Measurements from ENCODE around the gene CENPT.

GRCh38 chr16:67846063-67846319 lies 1.5 kb downstream of the CENPT start:
- TF ChIP-seq EZH2 (IDR thresholded peaks at IDR 0.05; ENCODE audit: borderline replicate concordance, insufficient read depth, low read depth, low read length, poor library complexity, severe bottlenecking) = no peak
- TF ChIP-seq, protein P1, sequence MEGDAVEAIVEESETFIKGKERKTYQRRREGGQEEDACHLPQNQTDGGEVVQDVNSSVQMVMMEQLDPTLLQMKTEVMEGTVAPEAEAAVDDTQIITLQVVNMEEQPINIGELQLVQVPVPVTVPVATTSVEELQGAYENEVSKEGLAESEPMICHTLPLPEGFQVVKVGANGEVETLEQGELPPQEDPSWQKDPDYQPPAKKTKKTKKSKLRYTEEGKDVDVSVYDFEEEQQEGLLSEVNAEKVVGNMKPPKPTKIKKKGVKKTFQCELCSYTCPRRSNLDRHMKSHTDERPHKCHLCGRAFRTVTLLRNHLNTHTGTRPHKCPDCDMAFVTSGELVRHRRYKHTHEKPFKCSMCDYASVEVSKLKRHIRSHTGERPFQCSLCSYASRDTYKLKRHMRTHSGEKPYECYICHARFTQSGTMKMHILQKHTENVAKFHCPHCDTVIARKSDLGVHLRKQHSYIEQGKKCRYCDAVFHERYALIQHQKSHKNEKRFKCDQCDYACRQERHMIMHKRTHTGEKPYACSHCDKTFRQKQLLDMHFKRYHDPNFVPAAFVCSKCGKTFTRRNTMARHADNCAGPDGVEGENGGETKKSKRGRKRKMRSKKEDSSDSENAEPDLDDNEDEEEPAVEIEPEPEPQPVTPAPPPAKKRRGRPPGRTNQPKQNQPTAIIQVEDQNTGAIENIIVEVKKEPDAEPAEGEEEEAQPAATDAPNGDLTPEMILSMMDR (IDR thresholded peaks at IDR 0.05) = no peak
